Right cardiac atrium (tissue), 5 donors: Measurements from ENCODE around the gene SRP72. TPM values are rescaled to one million over a fixed set of nuclear protein-coding genes. Genes with fewer than 3 reads are reported as not detected.

Source experiments
- ATAC-seq, 2 donors: fragments of 200-7000 bp; cut with Tn5 transposase; one replicate each; pipeline versions ENCODE4 v1.8.0 to v1.9.1; 2020; ENCODE audit warnings: moderate library complexity in 2 of 2, mild to moderate bottlenecking in 1 of 2
- DNase-seq, 3 donors: peaks; one replicate each; pipeline ENCODE4 v3.0.0-alpha.2; 2020
- H3K27ac ChIP-seq: one replicate; pipeline ENCODE4 v1.5.1; 2013; ENCODE audit warnings: mild to moderate bottlenecking, low read length, control low read depth, moderate library complexity
- H3K27me3 ChIP-seq: one replicate; pipeline ENCODE4 v1.6.1; 2013; ENCODE audit not compliant: control insufficient read depth, insufficient read depth
- H3K4me1 ChIP-seq: one replicate; pipeline ENCODE4 v1.6.1; 2013; ENCODE audit warnings: low read length; ENCODE audit not compliant: control insufficient read depth, insufficient read depth
- H3K4me3 ChIP-seq: one replicate; pipeline ENCODE4 v1.5.1; 2013; ENCODE audit warnings: low read length, control low read depth
- H3K9me3 ChIP-seq: one replicate; pipeline ENCODE4 v1.6.1; 2013; ENCODE audit warnings: low read length; ENCODE audit not compliant: control insufficient read depth
- WGBS: extraction: QIAGEN DNeasy Blood & Tissue Kit; methylation state at CpG from one replicate; pipeline ENCODE4 v1.1.7; 2013; 5-methylcytosine and 5-hydroxymethylcytosine counted together
- intact Hi-C, 4 donors: fragments of 100-400 bp; cut with DNase I; formaldehyde crosslinking; loops; one replicate each; pipeline versions ENCODE4 v1.11.0 to v1.14.0; 2022 to 2023
- polyA plus RNA-seq: library from polyadenylated mRNA; stranded (reverse); fragments of 200-250 nt; gene quantifications from one replicate; pipeline ENCODE4 v1.2.3, GENCODE V29; 2013
- total RNA-seq, 4 donors: library from RNA; stranded (reverse); fragmentation: NEBNext Ultra II Directional; extraction: Animal tissue kit (Norgen Biotek cat#: 25700); gene quantifications; one replicate each; pipeline ENCODE4 v1.2.1, GENCODE V29; 2021
- donor health status: healthy with polysubstance abuse.
- donor health status: DM: no; HTN: yes; CAD: no.
- donor health status: DM: no; HTN: no; CAD: no.
- donor health status: DM: no; HTN: yes; CAD: no; lungs with severe emphysema.
- donor health status: DM: yes; HTN: yes; CAD: no.

SRP72 gene
- total and polyA plus RNA-seq, 5 donors: 16.5 to 53.7 (median 36.2) TPM

DNA sequence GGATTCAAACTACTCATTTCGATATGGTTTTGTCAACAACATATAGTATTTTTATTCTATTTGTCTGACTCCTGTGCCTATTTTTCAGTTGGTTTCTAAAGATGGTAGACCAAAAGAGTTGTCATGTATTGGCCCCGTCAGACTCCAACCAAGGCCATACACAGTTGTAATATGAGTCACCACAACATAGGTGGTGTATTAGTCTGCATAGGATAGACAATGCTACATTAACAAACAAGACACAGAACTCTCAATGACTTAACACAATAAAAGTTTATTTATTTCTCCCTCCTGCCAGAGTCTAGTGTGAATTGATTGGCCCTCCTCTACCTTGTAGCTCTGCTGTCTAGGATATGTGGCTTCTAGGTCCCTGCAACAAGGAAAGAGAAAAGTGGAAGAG, 84.1 kb downstream of the SRP72 start:
- H3K27ac ChIP-seq: no peak overlapping the region
- H3K27me3 ChIP-seq: no peaks in the 10 kb centered on the region
- H3K9me3 ChIP-seq: no peaks in the 10 kb centered on the region
- DNase-seq (no peak), ATAC-seq (no peak)
- 80% methylated on average over 2 of the region's 2 CpGs for WGBS
- H3K4me1 ChIP-seq: no peaks in the 10 kb centered on the region
- intact Hi-C loops: no loop called here
- H3K4me3 ChIP-seq: no peak overlapping the region

GRCh38 chr4:56552273-56552672, 84.9 kb downstream of the SRP72 start:
- H3K4me3 ChIP-seq: no peak overlapping the region
- no peak overlapping the region for H3K27ac ChIP-seq
- no peaks in the 10 kb centered on the region for H3K27me3 ChIP-seq
- no peak for ATAC-seq
- intact Hi-C loops: no loop called here
- H3K9me3 ChIP-seq: no peaks in the 10 kb centered on the region
- no peak for DNase-seq
- H3K4me1 ChIP-seq: no peaks in the 10 kb centered on the region

Other genes with a start within 250 kb of the SRP72 start
- 1 to 10 TPM; 8.1 to 9.8 (median 8.5) TPM for gene AASDH, start 80.1 kb upstream of the SRP72 start, total RNA-seq
- gene AASDH, start 80.1 kb upstream of the SRP72 start, polyA plus RNA-seq: 3.0 TPM
- 1 to 10 TPM; 3.4 to 4.8 (median 4.4) TPM for gene PPAT, start 32.0 kb upstream of the SRP72 start, total RNA-seq
- gene PPAT, start 32.0 kb upstream of the SRP72 start, polyA plus RNA-seq: 1.2 TPM
- 10 to 100 TPM; 23.0 to 28.7 (median 25.5) TPM for gene PAICS, start 31.4 kb upstream of the SRP72 start, total RNA-seq
- gene PAICS, start 31.4 kb upstream of the SRP72 start, polyA plus RNA-seq: 23.9 TPM
- gene ARL9, start 38.2 kb downstream of the SRP72 start, total RNA-seq: not detected
- 0.05 TPM for gene ARL9, start 38.2 kb downstream of the SRP72 start, polyA plus RNA-seq
- 10 to 100 TPM; 30.6 to 82.1 (median 56.7) TPM for gene HOPX, start 213.7 kb downstream of the SRP72 start, total RNA-seq
- gene HOPX, start 213.7 kb downstream of the SRP72 start, polyA plus RNA-seq: 159 TPM